HG03103 (cell line): ENCODE results near the gene WIPF1.

Experiments used
- ATAC-seq: cut with Tn5 transposase; IDR thresholded peaks from one replicate; pipeline ENCODE4 v1.9.1; 2021; ENCODE audit warnings: low read depth; ENCODE audit not compliant: unreplicated experiment

WIPF1 gene

GRCh38 chr2:174623106-174623637 lies 25.6 kb upstream of the WIPF1 start:
- no peak for ATAC-seq

GRCh38 chr2:174621323-174621722 lies 23.7 kb upstream of the WIPF1 start:
- no peak for ATAC-seq

DNA sequence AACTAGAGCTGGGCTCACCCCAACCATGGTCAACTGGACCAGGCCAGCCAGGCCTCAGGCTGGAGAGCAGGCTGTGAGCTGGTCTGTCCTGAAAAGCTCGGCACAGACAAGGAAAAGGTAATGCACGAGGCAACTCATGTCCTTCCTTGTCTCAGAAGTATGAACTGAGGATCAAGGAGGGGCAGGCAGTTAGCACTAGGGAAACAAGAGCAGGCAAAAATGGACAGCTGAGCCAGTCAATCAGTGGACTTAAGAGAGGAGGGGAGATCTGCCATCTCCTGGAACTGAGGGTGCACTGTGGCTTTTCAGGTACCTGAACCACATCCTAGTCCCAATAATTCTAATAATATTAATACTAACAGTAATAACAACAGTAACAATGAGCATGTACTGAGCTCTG lies 20.6 kb upstream of the WIPF1 start:
- ATAC-seq, result no peak

DNA sequence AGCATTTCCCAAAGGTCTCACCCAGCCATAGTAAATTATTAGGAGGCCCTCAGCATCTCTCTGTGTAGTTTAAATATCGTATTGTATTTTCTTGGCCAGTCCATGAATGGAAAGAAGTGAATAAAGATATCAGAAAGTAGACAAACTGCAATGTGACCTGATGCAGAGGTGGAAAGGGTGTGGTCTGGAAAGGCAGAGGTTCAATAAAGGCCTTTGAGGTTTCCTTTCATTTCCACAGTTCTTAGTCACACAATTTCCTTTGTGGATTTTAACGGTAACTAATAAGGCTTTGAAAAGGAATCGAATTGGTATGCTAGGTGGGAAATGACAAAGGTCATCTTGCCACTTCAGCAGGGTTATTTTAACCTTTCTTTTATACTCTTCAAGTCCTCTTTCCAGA lies 20.1 kb upstream of the WIPF1 start:
- ATAC-seq, result no peak

DNA sequence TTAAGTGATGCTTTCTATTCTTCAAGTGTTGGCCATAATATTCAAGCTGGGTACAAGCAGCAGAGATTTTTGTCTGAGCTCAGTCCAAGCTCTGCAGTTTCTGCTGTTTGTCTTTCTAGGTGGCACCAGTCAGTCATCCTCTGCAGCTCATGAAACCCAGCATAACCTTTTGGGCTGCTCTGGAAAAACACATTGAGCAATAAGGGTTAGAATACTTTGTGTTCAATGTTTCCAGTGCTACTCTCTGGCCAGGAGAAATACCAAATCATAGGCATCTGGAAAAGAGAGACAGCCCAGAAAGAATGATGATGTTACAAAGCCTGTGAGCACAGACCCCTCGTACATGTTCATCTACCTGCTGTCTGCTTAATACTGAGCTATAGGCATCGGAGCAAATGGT lies 19.5 kb upstream of the WIPF1 start:
- ATAC-seq, result no peak

DNA sequence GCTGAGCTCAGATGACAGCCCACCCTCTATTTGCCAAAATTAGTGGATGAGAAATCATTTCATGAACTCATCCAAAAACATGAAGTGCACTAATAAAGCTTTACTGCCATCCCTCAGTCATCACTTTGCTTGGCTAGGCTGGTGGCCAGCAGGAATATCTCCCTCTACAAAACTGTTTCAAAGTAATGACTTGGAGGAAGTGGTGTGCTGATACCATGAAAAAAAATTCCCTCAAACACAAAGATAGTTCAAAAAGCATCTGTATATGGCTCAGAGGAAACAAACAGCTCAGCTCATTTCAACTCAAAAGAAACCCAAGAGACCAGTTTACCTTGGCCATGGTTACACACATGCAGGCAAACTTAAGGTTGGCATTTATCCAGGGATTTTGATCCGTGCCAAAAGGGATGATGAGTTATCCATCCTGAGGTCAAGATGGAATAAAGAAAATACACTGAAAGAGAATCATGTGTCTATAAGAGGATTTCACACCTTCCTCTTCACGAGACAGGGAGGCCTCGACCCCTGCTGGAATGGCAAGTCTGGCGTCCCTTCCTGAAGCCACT lies 18.4 kb upstream of the WIPF1 start:
- ATAC-seq, result no peak

GRCh38 chr2:174614261-174614660 lies 16.7 kb upstream of the WIPF1 start:
- no peak for ATAC-seq

DNA sequence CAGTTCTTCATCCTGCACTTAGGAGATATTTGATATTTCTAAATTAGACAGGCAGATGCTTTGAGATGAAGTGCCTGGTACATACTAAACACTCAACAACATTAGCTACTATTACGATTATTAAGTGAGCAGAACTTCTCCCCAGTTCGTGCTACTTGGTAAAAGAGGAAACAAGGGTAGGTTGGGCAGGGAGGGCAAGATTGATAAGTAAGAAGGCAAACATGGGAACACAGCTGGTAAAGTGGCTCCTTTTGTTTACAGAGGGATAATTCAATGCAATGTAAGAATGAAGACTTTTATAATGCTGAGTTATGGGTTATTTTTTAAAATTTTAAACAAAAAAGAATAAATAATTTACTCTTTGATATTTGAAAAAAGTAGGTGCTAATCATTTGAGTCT lies 15.9 kb upstream of the WIPF1 start:
- no peak for ATAC-seq

DNA sequence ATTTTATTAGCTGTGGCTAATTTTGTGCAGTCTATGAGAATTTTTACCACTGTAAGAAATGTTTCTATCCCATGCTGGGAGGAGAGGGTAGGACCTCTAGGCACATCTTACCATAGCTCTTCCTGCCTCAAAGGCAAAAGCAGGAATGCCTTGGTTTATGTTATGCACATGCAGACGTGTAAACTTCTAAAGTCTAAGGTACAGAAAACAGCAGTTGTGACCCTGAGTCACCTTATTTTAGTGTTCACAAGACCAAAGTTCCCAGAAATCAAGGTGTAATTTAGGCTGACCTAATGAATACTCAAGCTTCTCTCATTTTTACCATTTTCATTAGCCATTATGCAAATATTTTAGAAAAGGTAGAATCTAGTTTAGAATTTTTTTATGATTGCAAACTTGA lies 15.4 kb upstream of the WIPF1 start:
- no peak for ATAC-seq

DNA sequence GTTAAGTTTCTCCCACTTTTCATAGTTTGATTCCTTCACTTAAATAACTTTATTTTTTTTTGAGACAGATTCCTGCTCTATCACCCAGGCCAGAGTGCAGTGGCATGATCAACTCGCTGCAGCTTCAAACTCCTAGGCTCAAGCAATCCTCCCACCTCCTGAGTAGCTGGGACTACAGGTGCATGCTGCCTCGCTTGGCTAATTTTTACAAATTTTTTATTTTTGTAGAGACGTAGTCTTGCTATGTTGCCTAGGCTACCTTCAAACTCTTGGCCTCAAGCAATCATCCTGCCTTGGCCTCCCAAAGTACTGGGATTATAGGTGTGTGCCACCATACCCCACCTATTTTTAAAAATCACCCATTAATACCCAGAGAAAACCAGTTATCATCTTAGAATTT lies 14.2 kb upstream of the WIPF1 start:
- ATAC-seq, result no peak

GRCh38 chr2:174611006-174611405 lies 13.4 kb upstream of the WIPF1 start:
- no peak for ATAC-seq

DNA sequence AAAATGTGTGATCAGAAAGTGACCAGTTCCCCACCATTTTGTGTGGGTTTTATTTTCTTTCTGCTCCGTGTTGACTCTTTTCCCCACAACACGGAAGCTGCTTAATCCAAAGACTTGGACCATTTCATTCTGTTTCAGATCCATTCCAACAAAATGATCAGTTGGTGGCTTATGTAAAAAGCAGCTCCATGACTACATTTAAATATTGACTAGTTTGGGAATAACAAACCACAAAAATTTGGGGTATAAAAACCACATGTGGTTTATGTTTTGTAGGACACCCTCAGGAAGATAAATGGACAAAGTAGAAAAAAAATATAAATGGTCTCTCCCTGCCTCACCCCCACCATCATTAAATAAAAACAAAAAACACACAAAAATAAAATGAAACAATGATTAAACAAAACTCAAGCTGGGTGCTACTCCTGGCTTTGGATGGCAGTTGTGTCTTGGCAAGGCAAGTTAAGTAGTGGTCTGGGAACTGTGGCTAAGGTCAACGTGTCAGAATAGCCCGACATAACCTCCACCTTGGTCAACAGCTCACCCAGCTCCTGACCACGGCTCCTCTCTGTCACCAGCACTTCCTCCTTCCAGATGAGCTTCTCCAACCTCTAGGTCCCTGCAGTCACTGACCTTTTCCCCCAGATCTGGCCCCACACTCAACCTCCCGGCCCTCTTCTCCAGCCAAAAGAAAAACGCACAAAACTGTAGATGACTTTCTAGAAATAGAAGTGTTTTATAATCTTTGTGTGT lies 12.8 kb upstream of the WIPF1 start:
- no peak for ATAC-seq

- ATAC-seq, result no peak
These were observed 11.7 kb upstream of the WIPF1 start for GRCh38 chr2:174609261-174609660.

DNA sequence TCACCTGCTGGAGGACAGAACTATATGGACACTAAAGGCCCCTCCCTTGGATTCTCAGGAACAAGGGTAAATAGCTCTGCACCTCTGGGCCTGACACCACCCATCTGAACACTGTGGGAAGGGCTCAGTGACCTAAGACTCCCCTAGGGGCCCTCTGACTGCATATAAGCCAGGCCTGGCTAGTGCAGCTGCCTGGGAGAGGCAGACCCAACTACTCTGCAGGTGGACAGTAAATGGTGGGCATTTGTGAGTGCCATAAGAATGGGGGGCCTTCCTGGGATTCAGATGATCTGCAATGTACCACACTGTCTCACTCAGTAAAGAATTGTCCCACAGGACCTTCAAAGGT lies 11.2 kb upstream of the WIPF1 start:
- peak; percentile 24 for ATAC-seq

GRCh38 chr2:174607989-174608865 lies 10.6 kb upstream of the WIPF1 start:
- ATAC-seq, result peak; percentile 61

- no peak for ATAC-seq
These were observed 10.0 kb upstream of the WIPF1 start for GRCh38 chr2:174607584-174607983.

GRCh38 chr2:174606336-174606735 lies 8.7 kb upstream of the WIPF1 start:
- no peak for ATAC-seq

GRCh38 chr2:174605687-174606086 lies 8.1 kb upstream of the WIPF1 start:
- ATAC-seq, result no peak

GRCh38 chr2:174603280-174603679 lies 5.7 kb upstream of the WIPF1 start:
- no peak for ATAC-seq

GRCh38 chr2:174602745-174603144 lies 5.1 kb upstream of the WIPF1 start:
- no peak for ATAC-seq

DNA sequence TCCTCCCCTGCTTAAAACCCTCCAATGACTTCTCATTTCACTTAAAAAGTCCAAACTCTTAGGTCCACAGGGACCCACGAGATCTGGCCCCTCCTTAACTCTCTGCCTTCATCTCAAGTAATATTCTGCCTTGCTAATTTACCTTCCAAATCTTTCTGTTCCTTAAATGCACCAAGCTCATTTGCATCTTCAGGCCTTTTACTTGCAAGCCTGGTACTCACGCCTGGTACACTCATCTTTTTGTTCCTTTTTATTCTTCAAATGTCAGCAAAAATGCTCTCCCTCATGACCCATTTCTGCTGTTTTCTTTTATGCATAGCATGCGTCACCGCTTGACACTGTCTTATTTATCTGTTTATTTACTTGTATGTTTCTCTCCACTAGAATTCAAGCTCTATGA lies 2.7 kb upstream of the WIPF1 start:
- no peak for ATAC-seq
